Measurements from ENCODE around the gene KIAA0753.

- no peak for TF ChIP-seq USF2 (IDR thresholded peaks at IDR 0.05; ENCODE audit: borderline replicate concordance, low read depth, low read length)
- no peak for TF ChIP-seq POLR2A (IDR thresholded peaks at IDR 0.05; ENCODE audit: low read depth, low read length)
- no peak for TF ChIP-seq EP300 (IDR thresholded peaks at IDR 0.05; ENCODE audit: borderline replicate concordance in 1 of 2, control insufficient read depth in 1 of 2, low read depth in 2 of 2, low read length in 2 of 2)
- no peak for TF ChIP-seq SMARCA5 (IDR thresholded peaks at IDR 0.05)
- no peak for TF ChIP-seq ATF3 (IDR thresholded peaks at IDR 0.05; ENCODE audit: borderline replicate concordance, extremely low read depth, low read depth, low read length)
- TF ChIP-seq, protein P1, sequence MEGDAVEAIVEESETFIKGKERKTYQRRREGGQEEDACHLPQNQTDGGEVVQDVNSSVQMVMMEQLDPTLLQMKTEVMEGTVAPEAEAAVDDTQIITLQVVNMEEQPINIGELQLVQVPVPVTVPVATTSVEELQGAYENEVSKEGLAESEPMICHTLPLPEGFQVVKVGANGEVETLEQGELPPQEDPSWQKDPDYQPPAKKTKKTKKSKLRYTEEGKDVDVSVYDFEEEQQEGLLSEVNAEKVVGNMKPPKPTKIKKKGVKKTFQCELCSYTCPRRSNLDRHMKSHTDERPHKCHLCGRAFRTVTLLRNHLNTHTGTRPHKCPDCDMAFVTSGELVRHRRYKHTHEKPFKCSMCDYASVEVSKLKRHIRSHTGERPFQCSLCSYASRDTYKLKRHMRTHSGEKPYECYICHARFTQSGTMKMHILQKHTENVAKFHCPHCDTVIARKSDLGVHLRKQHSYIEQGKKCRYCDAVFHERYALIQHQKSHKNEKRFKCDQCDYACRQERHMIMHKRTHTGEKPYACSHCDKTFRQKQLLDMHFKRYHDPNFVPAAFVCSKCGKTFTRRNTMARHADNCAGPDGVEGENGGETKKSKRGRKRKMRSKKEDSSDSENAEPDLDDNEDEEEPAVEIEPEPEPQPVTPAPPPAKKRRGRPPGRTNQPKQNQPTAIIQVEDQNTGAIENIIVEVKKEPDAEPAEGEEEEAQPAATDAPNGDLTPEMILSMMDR (IDR thresholded peaks at IDR 0.05 in 2 of 3, conservative IDR thresholded peaks at IDR 0.05 in 1 of 3; ENCODE audit: control insufficient read depth in 2 of 3, extremely low read depth in 1 of 3, insufficient read depth in 1 of 3, low read depth in 3 of 3, low read length in 3 of 3): no peak
- TF ChIP-seq MEF2B (IDR thresholded peaks at IDR 0.05; ENCODE audit: partially characterized antibody, poor library complexity, severe bottlenecking): no peak
- no peak for TF ChIP-seq FOS (IDR thresholded peaks at IDR 0.05; ENCODE audit: borderline replicate concordance, extremely low read depth, insufficient read length)
- no peak for TF ChIP-seq FOXK2 (IDR thresholded peaks at IDR 0.05)
These were observed 92.5 kb downstream of the KIAA0753 start for GRCh38 chr17:6548034-6548433.
